ENCODE results near the gene TMEM131L.
A peak's percentile ranks its signal among the peaks of the same experiment; 100 is the strongest.

Gene TMEM131L

GRCh38 chr4:153512162-153512852, 46.1 kb downstream of the TMEM131L start:
- H3K4me3 ChIP-seq (ENCODE audit: low read depth, low read length), result no peak overlapping the region
- DNase-seq (ENCODE audit: low read depth, low spot score), result no peak
- TF ChIP-seq, protein P1, sequence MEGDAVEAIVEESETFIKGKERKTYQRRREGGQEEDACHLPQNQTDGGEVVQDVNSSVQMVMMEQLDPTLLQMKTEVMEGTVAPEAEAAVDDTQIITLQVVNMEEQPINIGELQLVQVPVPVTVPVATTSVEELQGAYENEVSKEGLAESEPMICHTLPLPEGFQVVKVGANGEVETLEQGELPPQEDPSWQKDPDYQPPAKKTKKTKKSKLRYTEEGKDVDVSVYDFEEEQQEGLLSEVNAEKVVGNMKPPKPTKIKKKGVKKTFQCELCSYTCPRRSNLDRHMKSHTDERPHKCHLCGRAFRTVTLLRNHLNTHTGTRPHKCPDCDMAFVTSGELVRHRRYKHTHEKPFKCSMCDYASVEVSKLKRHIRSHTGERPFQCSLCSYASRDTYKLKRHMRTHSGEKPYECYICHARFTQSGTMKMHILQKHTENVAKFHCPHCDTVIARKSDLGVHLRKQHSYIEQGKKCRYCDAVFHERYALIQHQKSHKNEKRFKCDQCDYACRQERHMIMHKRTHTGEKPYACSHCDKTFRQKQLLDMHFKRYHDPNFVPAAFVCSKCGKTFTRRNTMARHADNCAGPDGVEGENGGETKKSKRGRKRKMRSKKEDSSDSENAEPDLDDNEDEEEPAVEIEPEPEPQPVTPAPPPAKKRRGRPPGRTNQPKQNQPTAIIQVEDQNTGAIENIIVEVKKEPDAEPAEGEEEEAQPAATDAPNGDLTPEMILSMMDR (IDR thresholded peaks at IDR 0.05; ENCODE audit: low read depth, low read length), result no peak
- in situ Hi-C loops (cut with HindIII; ENCODE audit: low sequenced_read_pairs), result no loop called here

DNA sequence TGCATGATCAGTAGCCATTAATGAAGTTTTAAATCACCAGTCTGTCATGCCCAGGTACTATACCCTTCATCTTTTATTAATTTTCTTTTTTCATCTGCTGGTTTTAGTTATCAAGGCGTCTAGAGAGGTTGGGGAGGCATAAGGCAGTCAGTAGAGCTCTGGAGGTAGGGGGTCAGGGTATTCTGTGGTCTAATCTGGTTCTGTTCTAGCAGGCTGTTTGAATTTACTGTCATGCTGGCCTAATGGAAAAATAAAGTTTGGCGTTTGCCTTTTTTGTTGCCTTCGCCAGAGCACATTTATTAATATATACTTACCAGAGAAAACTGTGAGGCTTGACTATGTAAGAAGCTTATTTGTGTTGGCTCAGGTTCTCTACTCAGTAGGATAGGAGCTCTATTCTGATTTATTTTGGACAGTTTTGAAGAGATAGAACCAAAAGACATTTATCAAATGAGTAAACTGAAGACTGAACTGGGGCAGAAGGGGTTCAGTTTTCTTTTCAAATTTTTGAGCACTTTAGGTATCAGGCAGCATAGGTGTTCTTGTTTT, 46.9 kb downstream of the TMEM131L start:
- peak; percentile 67 for DNase-seq (ENCODE audit: low read depth, low spot score)
- no peak overlapping the region for H3K4me3 ChIP-seq (ENCODE audit: low read depth, low read length)
- TF ChIP-seq, protein P1 (IDR thresholded peaks at IDR 0.05; ENCODE audit: low read depth, low read length), result no peak
- in situ Hi-C loops (cut with HindIII; ENCODE audit: low sequenced_read_pairs), result no loop called here

DNA sequence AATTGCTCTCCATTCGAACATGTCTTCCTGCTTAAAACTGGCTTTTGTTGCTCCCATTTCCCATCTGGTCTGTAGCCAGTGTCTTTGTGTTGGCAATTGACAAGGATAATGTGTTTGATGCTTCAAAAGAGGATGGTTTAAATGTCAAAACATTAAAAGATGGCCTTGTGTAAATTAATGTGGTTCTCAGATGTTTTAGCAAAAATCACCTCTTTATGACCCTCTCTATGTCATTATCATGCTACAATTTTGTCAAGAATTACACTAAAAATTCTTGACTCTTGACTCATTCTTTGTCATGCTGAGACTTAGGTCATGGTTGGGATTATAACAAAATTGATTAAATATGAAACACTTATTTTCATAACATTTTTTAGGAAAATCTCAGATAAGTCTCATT, 47.4 kb downstream of the TMEM131L start:
- peak; percentile 79 for DNase-seq (ENCODE audit: low read depth, low spot score)
- no peak overlapping the region for H3K4me3 ChIP-seq (ENCODE audit: low read depth, low read length)
- in situ Hi-C loops (cut with HindIII; ENCODE audit: low sequenced_read_pairs), result no loop called here
- TF ChIP-seq, protein P1 (IDR thresholded peaks at IDR 0.05; ENCODE audit: low read depth, low read length), result no peak

- no peak overlapping the region for H3K4me3 ChIP-seq (ENCODE audit: low read depth, low read length)
- in situ Hi-C loops (cut with HindIII; ENCODE audit: low sequenced_read_pairs), result no loop called here
- peak; percentile 84 for DNase-seq (ENCODE audit: low read depth, low spot score)
- TF ChIP-seq, protein P1 (IDR thresholded peaks at IDR 0.05; ENCODE audit: low read depth, low read length), result no peak
These were observed 47.9 kb downstream of the TMEM131L start for GRCh38 chr4:153514001-153514526.

DNA sequence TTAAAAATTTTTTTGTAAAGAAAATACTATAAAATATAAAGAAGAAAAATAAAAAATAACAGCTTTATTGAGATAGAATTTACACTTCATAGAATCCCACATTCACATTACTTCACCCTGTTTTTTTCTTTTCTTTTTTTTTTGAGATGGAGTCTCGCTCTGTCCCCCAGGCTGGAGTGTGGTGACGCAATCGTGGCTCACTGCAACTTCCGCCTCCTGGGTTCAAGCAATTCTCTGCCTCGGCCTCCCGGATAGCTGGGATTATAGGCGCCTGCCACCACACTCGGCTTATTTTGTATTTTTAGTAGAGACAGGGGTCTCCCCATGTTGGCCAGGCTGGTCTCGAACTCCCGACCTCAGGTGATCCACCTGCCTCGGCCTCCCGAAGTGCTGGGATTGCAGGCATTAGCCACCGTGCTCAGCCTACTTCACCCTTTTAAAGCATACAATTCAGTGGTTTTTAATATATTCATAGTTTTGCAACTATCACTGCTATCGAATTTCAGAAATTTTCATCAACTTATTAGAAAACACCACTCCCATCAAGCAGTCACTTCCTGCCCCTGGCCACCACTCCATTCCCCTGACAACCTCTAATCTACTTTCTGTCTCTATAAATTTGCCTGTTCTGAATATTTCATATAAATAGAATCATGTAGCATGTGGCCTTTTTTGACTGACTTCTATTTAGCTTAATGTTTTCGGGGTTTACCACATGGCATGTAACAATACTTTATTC, 48.7 kb downstream of the TMEM131L start:
- no peak for DNase-seq (ENCODE audit: low read depth, low spot score)
- in situ Hi-C loops (cut with HindIII; ENCODE audit: low sequenced_read_pairs), result no loop called here
- TF ChIP-seq, protein P1 (IDR thresholded peaks at IDR 0.05; ENCODE audit: low read depth, low read length), result no peak
- H3K4me3 ChIP-seq (ENCODE audit: low read depth, low read length), result no peak overlapping the region

DNA sequence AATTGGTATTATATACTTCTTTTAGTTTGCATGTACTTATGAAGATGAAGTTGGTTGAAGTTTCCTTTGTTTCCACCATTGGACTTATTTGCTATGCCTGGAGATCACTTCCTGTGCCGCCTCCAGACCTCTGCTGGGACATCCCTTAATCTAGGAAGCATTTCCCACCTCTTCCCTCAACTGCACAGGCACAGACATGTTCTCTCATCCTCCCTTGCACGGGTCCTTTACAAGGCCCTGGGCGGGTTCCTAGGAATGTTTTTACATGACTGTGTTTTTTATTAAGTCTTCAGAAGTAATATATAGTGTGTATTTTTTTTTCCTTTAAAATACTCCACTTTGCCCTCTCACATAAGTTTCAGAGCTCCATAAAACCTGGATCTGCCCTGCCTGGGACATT, 51.0 kb downstream of the TMEM131L start:
- DNase-seq (ENCODE audit: low read depth, low spot score), result no peak
- in situ Hi-C loops (cut with HindIII; ENCODE audit: low sequenced_read_pairs), result no loop called here
- H3K4me3 ChIP-seq (ENCODE audit: low read depth, low read length), result no peak overlapping the region
- TF ChIP-seq, protein P1 (IDR thresholded peaks at IDR 0.05; ENCODE audit: low read depth, low read length), result no peak
